NCI-H2171 treated with DMSO at 0.1 percent for 48 hours (cell line): ENCODE measurements around the gene GLT6D1.

ENCODE experiments used
- DNase-seq: peaks from one replicate; lab custom pipeline; 2025; lab: John Stamatoyannopoulos, UW

Gene GLT6D1

DNA sequence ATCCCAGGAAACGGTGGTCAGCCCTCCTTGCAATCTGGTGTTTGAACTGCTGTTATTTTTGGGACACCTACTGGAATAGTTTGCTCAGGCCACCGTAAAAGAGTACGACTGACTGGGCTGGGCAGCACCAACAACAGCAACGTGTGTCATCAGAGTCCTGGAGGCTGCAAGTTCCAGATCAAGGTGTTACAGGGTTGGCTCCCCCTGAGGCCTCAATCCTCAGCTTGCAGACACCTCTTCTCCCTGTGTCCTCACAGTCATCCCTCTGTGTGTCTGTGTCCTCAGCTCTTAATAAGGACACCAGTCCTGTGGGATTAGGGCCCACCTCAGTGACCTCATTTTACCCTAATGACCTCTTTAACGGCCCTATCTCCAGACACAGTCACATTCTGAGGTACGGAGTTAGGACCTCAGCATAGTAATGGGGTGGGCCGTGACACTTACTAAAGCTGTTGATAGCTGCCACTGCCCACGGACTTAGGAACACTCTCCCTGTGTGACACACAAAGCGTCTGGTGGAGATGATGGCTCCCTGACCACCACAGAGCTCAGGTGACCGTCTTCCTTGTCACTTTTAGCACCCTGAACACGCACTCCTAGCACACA is 16.8 kb downstream of the GLT6D1 start:
- no peak for DNase-seq

DNA sequence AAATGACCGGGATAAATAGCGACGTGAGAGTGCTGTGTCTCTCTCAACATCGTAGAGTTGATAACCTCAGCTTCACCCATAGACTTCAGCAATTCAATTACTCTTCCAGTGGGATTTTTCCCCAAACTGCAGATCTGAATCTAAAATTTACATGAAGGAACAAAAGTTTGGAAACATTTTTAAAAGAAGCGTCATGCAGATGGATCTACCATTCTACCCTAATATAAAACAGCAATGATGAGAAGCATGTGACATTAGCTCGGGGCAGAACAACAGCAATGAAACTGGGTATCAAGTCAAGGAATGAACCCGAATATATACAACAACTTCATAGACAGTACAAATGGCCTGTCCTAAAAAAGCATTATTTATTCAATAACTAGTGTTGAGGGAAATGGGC is 18.8 kb downstream of the GLT6D1 start:
- no peak for DNase-seq

DNA sequence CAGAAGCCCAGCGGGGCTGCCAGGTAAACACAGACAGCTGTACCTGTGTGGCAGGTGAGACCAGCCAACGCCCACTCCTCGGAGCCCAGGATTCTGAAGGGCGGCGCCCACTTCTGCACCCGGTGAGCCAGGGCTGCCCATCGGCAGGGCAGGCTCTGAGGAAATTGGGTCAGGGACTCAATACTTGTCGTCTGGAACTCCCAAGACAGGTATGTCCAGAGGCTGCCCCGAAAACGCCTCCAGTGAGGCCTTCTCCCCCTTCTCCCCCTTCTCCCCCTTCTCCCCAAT is 19.8 kb downstream of the GLT6D1 start:
- no peak for DNase-seq

DNA sequence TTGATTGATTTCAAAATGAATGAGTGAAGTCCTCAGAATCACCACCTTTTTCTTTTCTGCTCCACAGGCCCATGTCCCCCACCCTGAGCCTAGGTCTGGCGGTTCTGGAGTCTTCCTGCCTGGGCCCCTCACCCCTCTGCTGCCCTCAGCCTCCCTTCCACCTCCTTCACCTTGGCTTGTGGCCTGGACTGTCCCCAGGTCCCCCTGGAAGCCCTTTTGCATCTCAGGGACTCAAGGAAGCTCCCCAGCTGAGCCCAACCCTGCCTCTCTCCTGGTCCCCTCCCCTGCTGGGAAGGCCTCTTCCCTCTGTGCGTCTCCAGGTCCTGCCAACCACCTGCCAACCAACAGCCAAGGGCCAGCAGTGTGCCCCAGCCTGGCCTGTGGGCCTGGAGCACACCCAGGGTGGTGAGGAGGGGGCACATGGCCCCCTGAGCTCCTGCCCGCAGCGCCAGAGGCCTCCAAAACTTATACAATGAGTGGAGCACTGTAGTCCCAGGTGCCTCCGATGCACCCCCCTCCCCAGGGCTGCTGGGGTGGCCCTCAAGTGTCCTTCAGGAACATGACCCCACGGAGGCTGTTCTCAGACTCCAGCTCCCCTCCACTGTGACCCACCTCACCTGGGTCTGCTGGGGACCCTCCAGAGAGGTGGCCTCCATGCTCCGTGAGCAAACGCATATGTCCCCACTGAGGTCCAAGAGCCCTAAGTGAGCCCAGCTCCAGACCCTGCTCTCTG is 20.3 kb downstream of the GLT6D1 start:
- DNase-seq = no peak

DNA sequence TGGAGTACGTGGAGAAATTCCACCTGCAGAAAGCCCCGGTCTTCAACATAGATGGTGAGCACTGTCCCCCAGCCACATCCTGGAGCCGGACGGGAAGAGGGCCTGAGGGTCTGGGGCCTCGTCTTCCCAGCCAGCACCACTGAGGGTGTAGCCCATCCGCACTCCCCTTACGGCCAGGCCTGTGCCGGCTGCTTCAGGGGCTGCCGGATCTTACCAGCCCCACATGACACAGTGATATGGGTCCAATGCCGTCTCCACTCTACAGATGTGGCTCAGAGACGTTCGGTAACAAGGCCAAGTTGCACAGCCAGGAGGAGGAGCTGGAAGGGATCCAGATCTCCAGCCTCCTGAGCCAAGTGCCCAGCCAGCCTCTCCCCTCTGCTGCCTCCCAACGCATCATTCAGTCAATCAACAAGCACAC is 21.3 kb downstream of the GLT6D1 start:
- DNase-seq = no peak

DNA sequence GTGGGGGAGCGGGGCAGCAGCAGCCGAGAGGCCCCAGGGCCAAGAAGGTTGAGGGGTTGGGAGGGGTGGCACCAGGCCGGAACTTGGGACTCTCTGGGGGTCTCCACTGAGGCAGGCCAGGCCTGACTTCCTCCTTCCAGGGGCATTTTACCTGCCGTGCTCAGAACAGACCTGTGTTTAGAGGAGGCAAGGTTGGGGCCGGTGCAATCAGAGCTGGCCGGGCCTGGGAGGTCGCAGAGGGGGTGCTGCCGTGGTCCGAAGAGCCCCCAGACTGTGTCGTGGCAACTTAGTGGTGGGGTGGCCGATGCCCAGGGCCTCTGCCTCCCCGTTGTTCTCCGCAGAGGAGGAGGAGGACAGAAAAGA is 21.8 kb downstream of the GLT6D1 start:
- DNase-seq = no peak

DNA sequence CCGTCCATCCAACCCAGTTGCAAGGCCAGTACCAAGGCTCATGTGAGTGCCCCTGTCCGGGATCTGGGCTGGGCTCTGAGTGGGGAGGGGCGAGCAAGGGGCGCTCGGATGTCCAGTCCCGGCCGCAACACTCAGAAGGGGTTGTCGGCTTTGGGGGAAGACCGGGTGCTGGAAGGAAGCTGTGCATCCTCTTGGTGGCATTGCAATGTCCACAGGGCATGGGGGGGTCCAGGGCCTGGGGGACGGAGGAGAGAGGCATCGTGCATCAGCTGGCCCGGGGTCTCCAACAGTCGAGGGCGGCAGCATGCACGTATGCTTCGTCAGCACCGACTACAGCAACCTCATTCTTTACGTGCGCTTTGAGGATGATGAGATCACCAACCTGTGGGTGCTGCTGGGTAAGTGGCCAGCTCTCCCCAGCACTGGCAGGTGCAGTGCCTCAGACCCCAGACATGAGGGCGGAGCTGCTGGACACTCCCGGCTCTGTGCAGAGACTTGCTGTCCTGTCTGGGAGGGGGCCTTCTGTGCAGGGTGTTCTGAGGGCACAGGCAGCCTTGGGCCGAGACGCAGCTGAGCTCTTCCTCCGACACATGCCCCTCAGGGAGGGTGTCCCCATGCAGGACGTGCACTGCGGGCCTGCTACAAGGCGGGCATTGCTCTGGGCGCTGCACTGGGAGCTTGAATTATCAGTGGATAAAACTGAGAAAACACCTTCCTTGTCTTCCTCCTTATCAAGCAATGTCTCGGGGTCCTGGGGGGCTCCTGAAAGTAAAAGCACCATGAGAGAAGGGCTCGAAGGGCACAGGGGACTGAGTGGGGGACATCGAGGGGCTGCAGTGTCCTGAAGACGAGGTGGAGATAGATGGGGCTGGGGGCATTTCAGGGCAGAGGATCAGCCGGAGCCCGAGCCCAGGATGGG is 22.5 kb downstream of the GLT6D1 start:
- no peak for DNase-seq

DNA sequence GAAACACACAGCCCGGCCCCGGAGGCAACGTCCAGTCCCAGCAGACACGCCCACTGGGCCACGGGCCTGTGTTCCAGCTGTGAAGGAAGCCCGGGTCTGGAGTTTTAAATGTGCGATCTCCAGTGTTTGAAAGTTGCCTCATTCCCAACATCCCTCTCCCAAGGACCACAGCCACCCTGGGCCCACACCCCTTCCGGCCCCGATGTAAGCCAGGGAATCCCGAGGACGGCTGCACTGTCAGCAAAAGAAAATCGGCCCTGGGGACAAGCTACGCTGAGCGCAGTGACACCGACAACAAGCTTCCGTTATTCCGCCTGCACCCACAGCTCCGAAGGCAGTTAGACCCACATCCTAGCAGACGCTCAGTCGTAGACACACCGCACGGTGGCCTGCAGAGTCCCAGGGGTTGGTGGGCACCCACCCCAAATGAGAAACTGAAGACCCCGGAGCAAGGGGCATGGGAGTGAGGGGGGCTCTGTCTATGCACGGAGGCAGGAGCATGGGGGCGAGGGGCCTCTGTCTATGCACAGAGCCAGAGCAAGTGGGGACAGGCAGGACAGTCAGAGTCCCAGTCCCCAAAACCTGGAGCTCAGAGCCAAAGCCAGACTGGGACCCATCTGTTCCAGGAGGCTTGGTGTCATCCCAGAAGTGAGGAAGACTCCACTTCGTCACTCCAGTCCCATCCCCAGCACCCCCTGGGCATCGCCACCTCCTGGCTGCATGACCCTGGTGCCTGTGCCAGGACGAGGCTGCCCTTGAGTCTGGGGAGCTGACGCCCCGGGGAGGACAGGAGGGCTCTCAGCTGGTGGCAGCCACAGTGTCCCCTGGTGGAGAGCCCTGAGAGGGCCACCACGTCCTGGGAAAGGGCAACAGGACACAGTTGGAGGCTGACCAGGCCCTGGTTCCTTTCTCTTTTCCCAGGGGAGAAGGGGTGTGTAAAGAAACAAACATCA is 23.4 kb downstream of the GLT6D1 start:
- no peak for DNase-seq

DNA sequence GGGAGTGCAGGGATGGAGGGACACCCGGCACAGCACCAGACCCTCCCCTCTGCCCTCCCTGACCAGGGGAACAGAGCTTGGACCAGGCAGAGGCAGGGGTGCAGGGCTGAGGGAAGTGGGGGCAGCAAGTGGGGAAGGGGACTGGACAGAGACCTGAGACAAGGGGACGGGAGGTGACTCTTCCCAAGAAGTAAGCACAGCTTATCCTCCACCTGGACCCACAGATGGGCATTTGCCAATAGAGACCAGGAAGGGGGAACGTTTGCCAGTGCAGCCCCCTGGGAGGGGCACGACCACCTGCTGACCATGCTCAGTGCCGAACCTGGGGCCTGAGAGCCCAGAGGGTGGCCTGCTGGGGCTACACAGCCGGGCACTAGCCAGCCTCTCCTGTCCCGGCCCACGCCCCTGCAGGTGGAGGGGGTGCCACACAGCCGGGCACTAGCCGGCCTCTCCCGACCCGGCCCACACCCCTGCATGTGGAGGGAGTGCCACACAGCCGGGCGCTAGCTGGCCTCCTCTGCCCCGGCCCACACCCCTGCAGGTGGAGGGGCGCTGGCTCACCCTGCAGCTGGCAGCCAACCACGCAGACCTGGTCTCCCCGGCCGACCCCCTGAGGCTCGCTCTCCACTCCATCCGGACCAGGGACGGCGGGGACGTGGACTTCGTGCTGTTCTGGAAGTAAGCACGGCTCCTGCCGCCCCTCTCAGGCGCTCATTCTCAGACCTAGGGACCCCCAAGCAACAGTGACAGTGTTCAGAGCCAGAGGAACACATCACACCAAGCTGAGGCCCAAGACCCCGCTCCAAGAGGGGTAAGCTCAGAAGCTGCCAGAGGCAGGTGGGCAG is 24.3 kb downstream of the GLT6D1 start:
- no peak for DNase-seq

DNA sequence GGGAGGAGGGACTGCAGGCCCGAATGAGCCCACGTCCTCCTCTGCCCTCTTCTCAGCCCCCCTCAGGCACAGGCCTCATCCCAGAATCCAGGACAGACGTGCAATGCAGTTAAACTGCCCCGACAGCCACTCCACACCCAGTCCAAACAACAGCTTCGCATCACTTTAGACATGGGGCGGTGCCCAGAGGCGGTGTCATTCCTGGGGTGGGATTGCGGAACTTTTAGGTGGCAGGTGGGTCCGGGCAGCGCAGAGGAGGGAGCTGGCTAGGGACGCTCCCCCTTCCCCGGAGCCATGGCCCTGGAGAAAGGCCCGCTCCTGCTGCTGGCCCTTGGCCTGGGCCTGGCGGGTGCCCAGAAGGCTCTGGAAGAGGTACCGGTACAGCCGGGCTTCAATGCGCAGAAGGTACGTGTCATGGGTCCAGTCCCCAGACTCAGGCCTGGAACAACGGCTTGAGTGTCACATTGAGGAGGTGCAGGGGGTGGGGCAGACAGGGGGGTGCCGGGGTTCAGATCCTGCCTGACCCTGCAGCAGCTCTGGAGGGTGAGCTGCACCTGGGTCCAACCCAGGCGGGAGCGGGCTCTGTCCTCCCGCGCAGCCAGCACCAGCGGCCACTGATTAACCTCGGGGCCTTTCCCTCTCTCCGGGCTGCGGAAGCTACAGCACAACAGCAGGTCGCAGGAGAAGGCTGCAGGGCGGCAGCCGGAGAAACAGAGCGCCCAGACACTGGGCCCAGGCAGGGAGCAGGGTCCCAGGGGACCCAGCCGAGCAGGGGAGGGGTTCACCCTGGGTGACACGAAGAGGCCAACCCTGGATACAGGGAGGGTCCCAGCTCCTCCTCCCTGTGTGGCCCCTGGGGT is 25.2 kb downstream of the GLT6D1 start:
- no peak for DNase-seq

DNA sequence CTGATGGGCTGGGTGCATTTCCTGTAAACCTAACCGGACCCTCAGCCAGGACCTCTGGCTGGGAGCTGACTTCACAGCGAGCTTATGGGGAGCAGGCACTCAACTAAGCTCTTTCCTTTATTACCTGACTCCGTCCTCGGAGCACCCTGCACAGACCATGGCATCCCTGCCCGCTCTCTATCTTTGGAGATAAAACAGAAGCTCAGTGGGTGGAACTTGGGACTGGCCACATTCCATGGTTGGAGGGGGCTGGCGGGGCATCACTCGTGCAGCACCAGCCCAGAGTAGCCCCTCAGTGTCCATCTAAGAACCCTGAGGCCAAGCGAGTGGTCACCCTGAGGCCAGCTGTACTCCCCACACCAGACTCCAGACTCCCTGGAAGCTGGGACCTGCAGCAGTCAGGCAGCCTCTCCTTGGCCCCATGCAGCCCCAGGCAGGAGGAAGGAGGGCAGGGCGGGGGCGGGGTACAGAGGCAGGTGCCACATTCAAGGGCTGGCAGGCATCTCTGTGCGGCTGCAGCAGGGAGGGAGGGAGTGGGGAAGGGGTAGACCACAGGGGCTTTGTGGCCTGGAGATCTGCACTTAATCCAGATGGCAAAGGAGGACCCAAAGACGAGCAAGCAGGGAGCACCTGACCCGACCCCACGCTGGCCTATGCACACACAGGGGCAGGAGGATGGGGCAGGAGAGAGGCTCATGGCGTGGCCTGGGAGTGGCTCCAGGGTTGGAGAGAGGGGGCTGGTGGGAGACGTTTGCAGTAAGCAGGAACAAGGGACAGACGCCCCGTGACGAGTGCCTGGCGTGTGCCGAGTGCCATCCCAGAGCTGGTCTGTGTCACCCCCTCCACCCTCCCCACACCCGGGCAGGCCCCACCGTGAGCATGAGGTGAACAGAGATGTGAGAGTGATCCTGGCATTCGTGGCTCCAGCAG is 26.1 kb downstream of the GLT6D1 start:
- DNase-seq = no peak

DNA sequence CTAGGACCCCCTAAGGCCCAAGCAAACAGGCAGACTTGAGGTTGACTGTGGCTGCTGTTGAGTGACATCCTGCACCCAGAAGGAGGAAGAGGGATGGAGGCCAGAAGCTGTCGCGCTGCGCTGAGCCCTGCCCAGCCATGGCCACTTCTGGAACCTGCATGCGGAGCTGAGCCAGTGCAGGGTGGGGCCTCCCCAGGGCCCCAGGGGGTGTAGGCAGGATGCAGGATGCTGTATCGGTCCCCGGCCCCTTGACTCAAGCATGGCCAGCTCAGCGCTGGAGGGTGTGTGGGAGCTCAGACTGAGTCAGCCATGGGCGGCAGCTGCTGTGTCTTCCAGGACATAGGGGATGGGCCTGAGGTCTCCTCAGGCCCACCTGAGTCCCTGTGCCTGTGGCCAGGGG is 26.9 kb downstream of the GLT6D1 start:
- DNase-seq = no peak

DNA sequence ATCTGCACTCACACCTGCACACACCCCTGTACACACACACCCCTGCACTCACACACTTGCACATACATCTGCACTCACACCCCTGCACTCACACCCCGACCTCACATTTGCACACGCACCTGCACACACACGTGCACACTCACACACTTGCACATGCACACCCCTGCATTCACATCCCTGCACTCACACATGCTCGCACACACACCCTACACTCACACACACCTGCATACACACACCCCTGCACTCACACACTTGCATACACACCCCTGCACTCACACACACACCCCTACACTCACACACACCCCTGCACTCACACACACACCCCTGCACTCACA is 27.5 kb downstream of the GLT6D1 start:
- DNase-seq = no peak

DNA sequence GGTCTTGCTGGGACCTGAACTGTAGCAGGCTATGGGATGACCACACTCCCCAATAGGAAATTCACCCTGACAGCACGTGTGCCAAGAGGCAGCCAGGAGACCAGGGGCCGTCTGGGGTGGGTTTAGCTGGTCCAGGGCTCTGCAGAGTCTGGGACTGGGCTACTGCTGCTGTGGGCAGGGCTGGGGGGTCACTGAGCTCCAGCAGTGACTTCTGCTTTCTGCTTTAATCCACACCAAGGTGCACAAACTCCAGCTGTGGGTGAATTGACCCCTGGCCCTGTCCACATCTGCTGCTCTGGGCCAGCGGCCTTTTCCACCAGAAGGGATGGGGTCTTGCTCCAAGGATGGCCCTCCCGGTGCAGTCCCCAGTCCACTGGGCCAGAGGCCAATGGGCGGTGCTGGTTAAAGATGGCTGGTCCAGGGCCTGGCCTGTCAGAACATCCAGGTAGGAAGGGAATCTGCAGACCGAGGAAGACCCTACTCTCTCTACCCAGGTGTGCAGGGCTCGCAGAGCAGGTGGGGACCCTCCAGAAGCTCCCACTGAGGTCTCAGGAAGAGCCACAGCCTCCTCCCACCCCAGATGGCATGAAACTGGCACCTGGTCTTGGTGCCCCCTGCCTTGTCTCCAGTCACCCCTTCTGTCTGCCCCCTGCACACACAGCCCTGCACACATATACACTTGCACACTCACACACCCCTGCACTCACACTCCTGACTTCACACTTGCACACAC is 28.0 kb downstream of the GLT6D1 start:
- DNase-seq = no peak

DNA sequence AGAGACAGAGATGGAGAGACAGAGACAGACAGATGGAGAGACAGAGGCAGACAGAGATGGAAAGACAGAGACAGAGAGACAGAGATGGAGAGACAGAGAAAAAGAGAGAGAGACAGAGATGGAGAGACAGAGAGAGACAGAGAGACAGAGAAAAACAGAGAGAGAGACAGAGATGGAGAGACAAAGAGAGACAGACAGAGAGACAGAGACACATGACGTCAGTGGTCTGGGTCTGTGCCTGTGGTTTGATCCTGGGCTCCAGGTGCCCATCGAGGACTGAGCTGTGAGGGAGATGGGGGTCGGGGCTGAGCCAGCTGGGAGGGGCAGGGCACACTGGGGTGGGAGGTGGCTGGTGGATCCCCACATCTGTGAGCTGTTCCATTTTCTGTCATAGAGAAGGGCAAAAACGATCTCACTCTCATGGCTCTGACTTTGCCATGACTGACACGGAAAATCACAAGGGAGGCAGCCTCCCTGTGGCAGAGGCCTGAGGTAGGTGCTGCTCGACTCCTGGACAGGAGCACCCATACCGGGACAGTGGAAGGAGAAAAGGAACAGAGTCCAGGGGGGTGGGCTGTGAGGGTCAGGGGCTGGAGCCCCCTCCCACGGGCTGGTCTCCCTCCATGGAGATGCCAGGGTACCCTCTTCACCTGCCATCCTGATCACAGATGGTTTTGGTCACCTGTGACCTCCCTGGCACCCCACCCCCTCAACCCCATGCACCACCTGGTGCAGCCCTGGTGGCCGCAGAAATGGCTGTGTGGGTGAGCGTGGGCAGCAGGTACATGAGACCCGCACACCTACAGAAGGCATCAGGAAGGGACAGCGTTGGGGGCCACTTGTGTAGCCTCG is 28.8 kb downstream of the GLT6D1 start:
- DNase-seq = no peak

DNA sequence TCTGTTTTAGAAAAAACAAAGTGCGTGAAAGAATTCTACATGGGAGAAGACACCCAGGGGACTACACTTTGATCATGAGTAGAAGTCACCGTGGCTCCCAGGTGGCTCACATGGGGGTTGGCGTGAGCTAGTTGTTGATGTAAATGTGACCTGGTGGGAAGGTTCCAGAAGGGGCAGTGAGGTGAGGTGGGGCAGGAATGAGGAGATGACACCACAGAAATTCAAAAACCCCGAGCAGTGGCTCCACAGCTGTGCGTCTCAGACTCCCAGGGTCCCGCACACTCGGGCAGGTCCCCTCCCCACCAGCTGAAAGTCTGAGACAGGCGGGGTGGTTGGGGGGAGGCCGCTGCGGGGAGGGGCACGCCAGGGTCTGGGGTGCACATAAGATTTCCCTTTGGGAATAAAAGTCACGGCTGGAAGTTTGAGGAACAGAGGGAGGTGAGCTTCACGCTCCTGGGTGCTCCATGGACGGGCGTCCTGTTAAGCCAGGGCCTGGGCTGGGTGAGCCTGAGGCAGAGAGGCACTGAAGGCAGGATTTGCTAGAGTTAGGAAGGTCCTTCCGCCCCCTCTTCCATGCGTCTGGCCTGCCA is 29.9 kb downstream of the GLT6D1 start:
- no peak for DNase-seq

DNA sequence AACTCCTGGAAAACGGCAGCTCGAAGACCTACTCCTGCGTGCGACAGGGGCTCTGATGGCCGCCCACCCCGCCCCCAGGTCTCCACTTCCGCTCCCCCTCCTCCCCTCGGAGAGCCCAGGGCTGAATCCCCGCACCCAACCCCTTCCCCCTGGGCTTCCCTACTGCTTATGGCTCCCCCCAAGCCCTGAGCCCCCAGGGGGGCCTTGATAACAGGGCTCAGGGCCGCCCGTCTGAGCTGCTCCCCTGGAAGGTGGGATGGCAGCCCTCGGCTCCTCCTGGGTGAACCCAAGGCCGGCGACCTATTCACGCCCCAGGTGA is 30.4 kb downstream of the GLT6D1 start:
- DNase-seq = no peak
